AG09319 (cell line): Measurements from ENCODE around the gene RHBDF1.
A peak's percentile ranks its signal among the peaks of the same experiment; 100 is the strongest.

Experiments
- DNase-seq: peaks from one replicate; pipeline ENCODE4 v3.0.0-alpha.2; 2010; ENCODE audit warnings: low read depth; ENCODE audit errors: extremely low read depth
- TF ChIP-seq, protein P1 (sequence below): IDR thresholded peaks from 2 replicates; pipeline ENCODE4 v1.5.1; 2011; ENCODE audit warnings: low read depth, mild to moderate bottlenecking, inconsistent platforms, low read length, moderate library complexity

The RHBDF1 gene

DNA sequence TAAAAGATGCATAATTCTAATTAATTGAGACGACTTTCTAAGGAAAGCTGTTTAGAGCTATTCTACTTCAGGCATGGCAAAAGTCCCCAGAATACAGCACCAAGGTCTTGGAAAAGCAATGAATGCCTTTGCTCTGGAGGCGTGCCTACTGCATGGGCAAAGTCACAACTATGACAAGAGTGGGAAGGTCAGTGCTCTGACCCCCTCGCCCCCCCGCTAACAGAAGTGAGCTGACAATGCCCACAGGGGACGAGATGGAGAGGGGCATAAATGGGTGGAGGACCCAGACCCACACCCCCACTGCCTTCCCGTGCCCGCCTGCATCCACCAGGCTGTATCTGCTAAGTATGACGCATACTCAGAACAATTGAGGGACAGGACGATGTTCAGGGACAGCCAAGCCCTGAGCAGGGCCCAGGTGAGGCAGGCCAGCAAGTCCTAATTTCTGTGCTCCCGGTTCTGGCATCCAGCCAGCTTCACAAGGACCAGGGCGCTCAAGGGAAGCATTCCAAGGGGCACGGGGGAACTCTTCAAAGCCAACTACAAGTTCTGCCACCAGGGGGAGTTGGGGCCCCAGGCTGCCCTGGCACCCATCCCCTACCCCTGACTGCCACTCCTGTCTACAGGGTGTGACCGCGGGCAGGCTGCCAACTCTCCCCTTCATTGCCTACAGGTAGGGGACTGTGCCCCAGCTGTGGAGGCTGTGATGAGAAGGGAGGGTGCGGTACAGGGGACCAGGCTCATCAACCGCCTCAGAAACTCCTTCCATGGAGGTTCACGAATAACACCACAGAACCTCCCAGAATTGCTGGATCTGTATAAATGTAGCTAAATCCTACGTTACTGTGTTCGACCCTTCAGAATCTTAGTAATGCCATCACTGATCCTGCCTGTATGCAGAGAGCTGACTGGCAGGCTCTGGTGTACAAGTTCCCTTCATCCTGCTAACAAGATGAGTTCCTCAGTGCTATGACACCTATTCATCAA is 45.2 kb upstream of the RHBDF1 start:
- TF ChIP-seq, protein P1, sequence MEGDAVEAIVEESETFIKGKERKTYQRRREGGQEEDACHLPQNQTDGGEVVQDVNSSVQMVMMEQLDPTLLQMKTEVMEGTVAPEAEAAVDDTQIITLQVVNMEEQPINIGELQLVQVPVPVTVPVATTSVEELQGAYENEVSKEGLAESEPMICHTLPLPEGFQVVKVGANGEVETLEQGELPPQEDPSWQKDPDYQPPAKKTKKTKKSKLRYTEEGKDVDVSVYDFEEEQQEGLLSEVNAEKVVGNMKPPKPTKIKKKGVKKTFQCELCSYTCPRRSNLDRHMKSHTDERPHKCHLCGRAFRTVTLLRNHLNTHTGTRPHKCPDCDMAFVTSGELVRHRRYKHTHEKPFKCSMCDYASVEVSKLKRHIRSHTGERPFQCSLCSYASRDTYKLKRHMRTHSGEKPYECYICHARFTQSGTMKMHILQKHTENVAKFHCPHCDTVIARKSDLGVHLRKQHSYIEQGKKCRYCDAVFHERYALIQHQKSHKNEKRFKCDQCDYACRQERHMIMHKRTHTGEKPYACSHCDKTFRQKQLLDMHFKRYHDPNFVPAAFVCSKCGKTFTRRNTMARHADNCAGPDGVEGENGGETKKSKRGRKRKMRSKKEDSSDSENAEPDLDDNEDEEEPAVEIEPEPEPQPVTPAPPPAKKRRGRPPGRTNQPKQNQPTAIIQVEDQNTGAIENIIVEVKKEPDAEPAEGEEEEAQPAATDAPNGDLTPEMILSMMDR = peak; percentile 64
- DNase-seq = no peak

DNA sequence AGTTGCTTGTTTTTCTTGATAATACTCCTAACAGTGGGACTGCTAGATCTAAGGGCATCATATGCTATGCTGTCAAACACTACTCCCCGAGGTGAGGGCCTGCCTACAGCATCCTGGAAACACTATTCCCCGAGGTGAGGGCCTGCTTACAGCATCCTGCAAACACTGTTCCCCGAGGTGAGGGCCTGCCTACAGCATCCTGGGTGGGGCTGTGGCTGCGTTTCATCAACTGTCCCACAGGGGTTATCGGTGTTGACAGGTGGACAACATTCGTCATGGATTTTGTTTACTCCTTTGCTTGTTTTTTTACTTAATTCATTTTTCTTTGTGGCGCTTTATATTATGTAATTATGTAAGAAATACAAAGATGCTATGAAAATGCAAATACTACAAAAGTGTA is 43.6 kb upstream of the RHBDF1 start:
- TF ChIP-seq, protein P1 = no peak

DNA sequence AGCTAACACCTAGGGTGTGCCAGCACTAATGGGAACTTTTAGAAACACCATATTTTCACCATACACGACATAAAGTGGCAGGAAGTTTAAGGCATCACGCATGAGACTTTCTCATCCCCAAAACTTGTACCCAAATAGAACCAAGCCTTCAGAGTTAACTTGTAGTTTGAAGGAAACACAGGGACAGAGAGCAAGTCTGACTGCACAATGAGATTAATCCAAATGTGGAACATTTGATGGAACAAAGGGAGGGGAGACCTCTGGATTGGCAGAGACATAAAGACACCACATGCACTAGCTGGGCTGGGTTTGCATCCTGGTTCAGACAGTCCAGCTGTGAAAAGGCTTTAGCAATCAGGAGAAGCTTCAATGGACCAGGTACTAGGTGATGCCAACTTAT is 41.9 kb upstream of the RHBDF1 start:
- DNase-seq = no peak
- TF ChIP-seq, protein P1 = no peak

More for the DNA sequence above, 43.6 kb upstream of the RHBDF1 start:
- no peak for DNase-seq

DNA sequence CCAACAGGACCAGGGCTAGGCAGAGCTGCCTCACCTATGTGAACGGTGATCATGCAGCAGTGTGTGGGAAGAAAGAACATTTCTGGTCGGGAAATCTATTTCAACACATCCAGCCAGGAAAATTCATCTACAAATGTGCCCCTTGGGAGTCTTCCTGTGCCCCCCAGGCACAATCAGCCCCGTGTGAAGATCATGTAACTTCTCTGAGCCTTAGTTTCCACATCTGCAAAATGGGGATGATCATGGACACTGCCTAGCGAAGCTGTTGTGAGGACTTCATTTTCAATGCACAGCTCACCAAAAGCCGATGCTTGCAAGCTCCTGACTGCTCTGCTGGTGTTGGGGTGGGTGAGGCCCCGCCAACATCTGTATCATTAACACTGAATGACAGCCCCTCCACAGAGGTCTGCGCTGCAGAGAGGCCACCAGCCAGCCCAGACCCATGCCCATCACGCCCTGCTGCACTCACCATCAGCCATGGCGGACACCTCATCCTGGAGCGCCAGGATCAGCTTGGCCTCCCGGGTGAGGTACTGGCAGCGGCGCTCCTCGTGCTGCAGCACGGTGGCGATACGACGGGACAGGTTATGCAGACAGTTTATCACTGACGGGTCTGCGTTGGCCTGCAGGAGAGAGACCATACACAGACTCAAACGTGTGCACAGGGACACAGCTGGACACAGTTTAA is 39.9 kb upstream of the RHBDF1 start:
- TF ChIP-seq, protein P1 = no peak

DNA sequence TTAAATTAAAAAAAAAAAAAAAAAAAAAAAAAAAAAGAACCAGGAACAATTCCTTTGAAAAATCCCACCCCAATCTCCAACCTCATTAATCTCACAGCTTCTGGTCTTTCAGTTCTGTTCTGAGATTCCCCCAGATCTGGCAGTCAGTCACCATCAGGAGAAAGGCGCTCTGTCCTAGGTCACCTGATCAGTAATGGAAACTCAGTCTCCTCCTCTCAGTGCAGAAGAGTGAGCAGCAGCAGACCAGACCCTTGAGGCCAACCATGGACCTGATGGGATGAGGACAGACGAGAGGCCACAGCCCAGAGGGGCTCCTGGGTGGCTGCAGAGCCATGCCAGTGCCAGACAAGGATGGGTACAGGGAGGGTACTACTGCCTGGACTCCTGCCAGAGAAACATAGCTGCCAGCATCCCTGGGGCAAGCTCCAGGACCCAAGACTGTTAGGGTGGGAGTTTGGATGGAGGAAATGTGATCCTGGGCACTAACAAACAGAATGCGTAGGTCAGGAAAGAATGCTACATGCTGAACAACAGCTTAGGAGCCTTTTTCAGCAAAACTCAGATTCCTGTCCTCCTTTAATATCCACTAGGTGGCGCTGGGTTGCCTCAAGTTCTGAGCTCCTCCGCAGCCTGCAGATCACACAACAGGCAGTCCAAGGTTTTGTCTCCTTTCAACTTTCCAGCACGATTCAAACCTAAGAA is 34.3 kb upstream of the RHBDF1 start:
- TF ChIP-seq, protein P1 = peak; percentile 77
- peak; percentile 57 for DNase-seq

More for the DNA sequence above, 39.9 kb upstream of the RHBDF1 start:
- no peak for DNase-seq

DNA sequence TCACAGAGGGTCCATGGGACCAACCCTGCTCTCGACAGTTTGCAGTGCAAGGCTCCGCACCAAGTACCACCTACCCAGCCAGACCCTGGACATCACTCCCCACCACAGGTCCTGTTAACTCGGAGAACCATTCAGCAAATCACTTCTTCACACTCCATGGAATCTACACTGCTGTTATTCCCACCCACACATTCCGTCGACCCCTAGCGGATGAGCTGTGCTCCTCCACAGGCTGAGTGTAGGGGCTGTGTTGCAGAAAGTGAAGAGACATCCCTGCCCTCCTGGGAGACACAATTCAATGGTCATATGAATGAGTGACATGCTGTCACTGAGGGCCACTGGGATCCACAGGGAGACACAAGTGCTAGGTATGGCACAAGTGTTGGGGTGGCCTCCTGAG is 33.1 kb upstream of the RHBDF1 start:
- TF ChIP-seq, protein P1 = no peak
- DNase-seq = no peak
